GM23338 (cell line): Measurements from ENCODE around the gene SULF2. TPM values are rescaled to one million over a fixed set of nuclear protein-coding genes. Genes with fewer than 3 reads are reported as not detected.

Experiments
- ATAC-seq: fragments of 200-7000 bp; cut with Tn5 transposase; 3 replicates; pipeline ENCODE4 v1.9.1; 2020
- DNase-seq: peaks from one replicate; pipeline ENCODE4 v3.0.0-alpha.2; 2015; ENCODE audit warnings: low spot score
- H2AFZ ChIP-seq: fragments of 200-600 bp; sonication (generic); 2 replicates; pipeline ENCODE4 v1.8.0; 2016; ENCODE audit warnings: antibody characterized with exemption, mild to moderate bottlenecking, moderate library complexity
- H3F3A ChIP-seq: fragments of 200-600 bp; sonication (generic); replicated peaks from 2 replicates; pipeline ENCODE4 v1.8.0; 2017; ENCODE audit warnings: antibody characterized with exemption, mixed run types, low read depth
- H3K27ac ChIP-seq: fragments of 200-600 bp; sonication (generic); 2 replicates; pipeline ENCODE4 v1.6.1; 2016; ENCODE audit warnings: low read depth
- H3K27me3 ChIP-seq: fragments of 200-600 bp; sonication (generic); 2 replicates; pipeline ENCODE4 v1.8.0; 2016; ENCODE audit warnings: mild to moderate bottlenecking, mixed run types, moderate library complexity; ENCODE audit not compliant: insufficient read depth
- H3K36me3 ChIP-seq: fragments of 200-600 bp; sonication (generic); 2 replicates; pipeline ENCODE4 v1.8.0; 2016; ENCODE audit warnings: mild to moderate bottlenecking; ENCODE audit not compliant: insufficient read depth
- H3K4me1 ChIP-seq: fragments of 200-600 bp; sonication (generic); 2 replicates; pipeline ENCODE4 v1.8.0; 2016; ENCODE audit warnings: mild to moderate bottlenecking, moderate library complexity; ENCODE audit not compliant: insufficient read depth
- H3K4me2 ChIP-seq: fragments of 200-600 bp; sonication (generic); 2 replicates; pipeline ENCODE4 v1.7.1; 2017; ENCODE audit warnings: mixed run types
- H3K4me3 ChIP-seq: fragments of 200-600 bp; sonication (generic); 2 replicates; pipeline ENCODE4 v1.6.1; 2016; ENCODE audit warnings: mixed run types
- H3K79me2 ChIP-seq: fragments of 200-600 bp; sonication (generic); replicated peaks from 2 replicates; pipeline ENCODE4 v1.8.0; 2017; ENCODE audit warnings: mild to moderate bottlenecking; ENCODE audit not compliant: insufficient read depth
- H3K9me2 ChIP-seq: fragments of 200-600 bp; sonication (generic); 2 replicates; pipeline ENCODE4 v1.8.0; 2017; ENCODE audit not compliant: insufficient read depth
- H4K20me1 ChIP-seq: fragments of 200-600 bp; sonication (generic); replicated peaks from 2 replicates; pipeline ENCODE4 v1.8.0; 2017; ENCODE audit warnings: mild to moderate bottlenecking; ENCODE audit not compliant: insufficient read depth
- H3K27ac Mint-ChIP-seq: 2 replicates; pipeline ENCODE4 v1.8.0; 2020; ENCODE audit warnings: inconsistent platforms, mild to moderate bottlenecking, moderate library complexity, mixed read lengths
- H3K27me3 Mint-ChIP-seq: 3 replicates; pipeline ENCODE4 v1.8.0; 2022; ENCODE audit warnings: low read depth, mild to moderate bottlenecking, moderate library complexity, mixed read lengths, inconsistent platforms; ENCODE audit not compliant: insufficient read depth, poor library complexity
- H3K36me3 Mint-ChIP-seq: 3 replicates; pipeline ENCODE4 v1.8.0; 2021; ENCODE audit warnings: low read depth, mild to moderate bottlenecking, inconsistent platforms, moderate library complexity, mixed read lengths
- H3K4me1 Mint-ChIP-seq: 3 replicates; pipeline ENCODE4 v1.8.0; 2020; ENCODE audit warnings: mild to moderate bottlenecking, inconsistent platforms, mixed read lengths
- H3K4me3 Mint-ChIP-seq: 3 replicates; pipeline ENCODE4 v1.8.0; 2021; ENCODE audit warnings: moderate library complexity, mild to moderate bottlenecking, inconsistent platforms, mixed read lengths
- H3K9me3 Mint-ChIP-seq: 3 replicates; pipeline ENCODE4 v1.8.0; 2020; ENCODE audit warnings: moderate library complexity, mild to moderate bottlenecking, inconsistent platforms, mixed read lengths
- CREB1 ChIP-seq: fragments of 250-450 bp; sonication (Bioruptor Pico); IDR thresholded peaks from 2 replicates; pipeline ENCODE4 v1.5.0; 2020; ENCODE audit warnings: low read depth, mild to moderate bottlenecking, moderate library complexity
- CTCF ChIP-seq, 2 experiments: fragments of 200-600 bp in 1 of 2; sonication (generic) in 1 of 2; conservative IDR thresholded peaks; 2 replicates each; pipeline versions ENCODE4 v1.5.1 to v1.6.1; 2016 to 2017; ENCODE audit warnings: antibody characterized with exemption in 2 of 2, low read depth in 2 of 2, mild to moderate bottlenecking in 2 of 2, moderate library complexity in 1 of 2
- ETS1 ChIP-seq: IDR thresholded peaks from 2 replicates; pipeline ENCODE4 v1.6.1; 2016; ENCODE audit warnings: antibody characterized with exemption
- EZH2 ChIP-seq: fragments of 200-600 bp; sonication (generic); IDR thresholded peaks from one replicate; pipeline ENCODE4 v1.8.0; 2017; ENCODE audit warnings: antibody characterized with exemption, mild to moderate bottlenecking, low read depth; ENCODE audit not compliant: unreplicated experiment
- JUNB ChIP-seq: IDR thresholded peaks from one replicate; pipeline ENCODE4 v1.6.1; 2016; ENCODE audit warnings: antibody characterized with exemption; ENCODE audit not compliant: unreplicated experiment
- NANOG ChIP-seq: IDR thresholded peaks from 2 replicates; pipeline ENCODE4 v1.6.1; 2016; ENCODE audit warnings: antibody characterized with exemption, borderline replicate concordance
- STAT1 ChIP-seq: IDR thresholded peaks from one replicate; pipeline ENCODE4 v1.6.1; 2016; ENCODE audit warnings: antibody characterized with exemption; ENCODE audit not compliant: unreplicated experiment
- ZNF114 ChIP-seq: fragments of 250-450 bp; sonication (Bioruptor Pico); IDR thresholded peaks from 2 replicates; pipeline ENCODE4 v1.5.0; 2020; ENCODE audit warnings: mild to moderate bottlenecking, moderate library complexity
- ZNF331 ChIP-seq: fragments of 250-450 bp; sonication (Bioruptor Pico); IDR thresholded peaks from 2 replicates; pipeline ENCODE4 v1.5.0; 2020; ENCODE audit warnings: low read depth, mild to moderate bottlenecking, moderate library complexity
- ZNF462 ChIP-seq: fragments of 250-450 bp; sonication (Bioruptor Pico); IDR thresholded peaks from 2 replicates; pipeline ENCODE4 v1.5.0; 2020; ENCODE audit warnings: mild to moderate bottlenecking, moderate library complexity
- polyA plus RNA-seq: library from polyadenylated mRNA; unstranded; fragments of >200 nt; fragmentation: Nextera tagmentation; extraction: Ambion mirVana; gene quantifications from 2 replicates; pipeline ENCODE4 v1.2.1, GENCODE V29; 2016
- total RNA-seq: library from RNA; depleted of rRNA; stranded (reverse); fragments of >200 nt; shearing (Covaris generic); gene quantifications from 2 replicates; pipeline ENCODE4 v1.2.3, GENCODE V29; 2014

Gene SULF2
- total and polyA plus RNA-seq, 2 experiments from 2014 or later = 9.5 to 20.7 TPM

GRCh38 chr20:47666304-47666703, 119.0 kb downstream of the SULF2 start (continued):
- TF ChIP-seq CTCF (conservative IDR thresholded peaks at IDR 0.05; ENCODE audit: low read depth in 2 of 2) (no peak), JUNB (no peak)

GRCh38 chr20:47665221-47665991, 119.9 kb downstream of the SULF2 start:
- Histone ChIP-seq H3K4me3 (no peak overlapping the region), H3K79me2 (no peaks in the 10 kb centered on the region), H3K9me2 (no peaks in the 10 kb centered on the region), H3K4me1 (peaks cover 9% of the 10 kb centered on the region; the same call in 1 of the 2 replicates), H3F3A (no peaks in the 10 kb centered on the region), H2AFZ (no peak overlapping the region), H3K27me3 (no peaks in the 10 kb centered on the region), H3K27ac (no peak overlapping the region), H4K20me1 (no peaks in the 10 kb centered on the region), H3K4me2 (no peak overlapping the region), H3K36me3 (no peaks in the 10 kb centered on the region; the same call in 1 of the 2 replicates)
- peaks cover 10% of the 10 kb centered on the region for H3K27me3 Mint-ChIP-seq
- peaks cover 13% of the 10 kb centered on the region for H3K4me1 Mint-ChIP-seq
- H3K4me3 Mint-ChIP-seq = no peak overlapping the region
- H3K36me3 Mint-ChIP-seq = no peaks in the 10 kb centered on the region; the same call in 2 of the 3 replicates
- TF ChIP-seq JUNB = no peak
- TF ChIP-seq ZNF114 (CRISPR knock-in tag) = no peak
- H3K9me3 Mint-ChIP-seq = no peaks in the 10 kb centered on the region
- peak overlapping the region; percentile 25; the same call in 1 of the 2 replicates for H3K27ac Mint-ChIP-seq
- ATAC-seq = no peak
- no peak for DNase-seq

- peaks cover 10% of the 10 kb centered on the region for H3K27me3 Mint-ChIP-seq
- H3K4me3 Mint-ChIP-seq = no peak overlapping the region
- no peak for ATAC-seq
- no peaks in the 10 kb centered on the region; the same call in 2 of the 3 replicates for H3K36me3 Mint-ChIP-seq
- no peaks in the 10 kb centered on the region for H3K9me2 ChIP-seq
- H3K27ac Mint-ChIP-seq = 0 out of 2 replicates have a peak overlapping the region, but pooled peaks have one; percentile 14
- H3K79me2 ChIP-seq = no peaks in the 10 kb centered on the region
- H3K4me1 ChIP-seq = peaks cover 9% of the 10 kb centered on the region; the same call in 1 of the 2 replicates
- H3K4me2 ChIP-seq = no peak overlapping the region
- H3K4me3 ChIP-seq = no peak overlapping the region
- H3K36me3 ChIP-seq = no peaks in the 10 kb centered on the region; the same call in 1 of the 2 replicates
- no peaks in the 10 kb centered on the region for H3K9me3 Mint-ChIP-seq
- no peak overlapping the region for H2AFZ ChIP-seq
- H3K4me1 Mint-ChIP-seq = peaks cover 13% of the 10 kb centered on the region
- H3K27me3 ChIP-seq = no peaks in the 10 kb centered on the region
- no peak overlapping the region for H3K27ac ChIP-seq
- no peak for DNase-seq
- H3F3A ChIP-seq = no peaks in the 10 kb centered on the region
- no peaks in the 10 kb centered on the region for H4K20me1 ChIP-seq
- TF ChIP-seq ZNF114 (CRISPR knock-in tag) (no peak), STAT1 (no peak), ETS1 (no peak), ZNF331 (no peak), NANOG (no peak), EZH2 (no peak), CREB1 (no peak), ZNF462 (CRISPR knock-in tag) (no peak), JUNB (no peak)
Observed at GRCh38 chr20:47664744-47665143, 120.5 kb downstream of the SULF2 start.
